Measurements from ENCODE around the gene ATP1A1.

DNA sequence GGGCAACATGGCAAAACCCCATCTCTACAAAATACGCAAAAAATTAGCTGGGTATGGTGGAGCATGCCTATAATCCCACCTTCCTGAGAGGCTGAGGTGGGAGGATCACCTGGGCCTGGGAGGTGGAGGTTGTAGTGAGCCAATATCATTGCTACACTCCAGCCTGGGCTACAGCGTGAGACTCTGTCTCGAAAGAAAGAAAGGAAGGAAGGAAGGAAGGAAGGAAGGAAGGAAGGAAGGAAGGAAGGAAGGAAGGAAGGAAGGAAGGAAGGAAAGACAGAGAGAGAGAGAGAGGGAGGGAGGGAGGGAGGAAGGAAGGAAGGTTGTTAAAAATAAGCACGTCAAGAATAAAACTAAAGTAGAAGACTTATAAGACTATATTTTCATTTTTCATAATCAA lies 17.0 kb upstream of the ATP1A1 start:
- TF ChIP-seq, protein P1, sequence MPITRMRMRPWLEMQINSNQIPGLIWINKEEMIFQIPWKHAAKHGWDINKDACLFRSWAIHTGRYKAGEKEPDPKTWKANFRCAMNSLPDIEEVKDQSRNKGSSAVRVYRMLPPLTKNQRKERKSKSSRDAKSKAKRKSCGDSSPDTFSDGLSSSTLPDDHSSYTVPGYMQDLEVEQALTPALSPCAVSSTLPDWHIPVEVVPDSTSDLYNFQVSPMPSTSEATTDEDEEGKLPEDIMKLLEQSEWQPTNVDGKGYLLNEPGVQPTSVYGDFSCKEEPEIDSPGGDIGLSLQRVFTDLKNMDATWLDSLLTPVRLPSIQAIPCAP (CRISPR knock-in tag; IDR thresholded peaks at IDR 0.05), result no peak
- TF ChIP-seq, protein P2, sequence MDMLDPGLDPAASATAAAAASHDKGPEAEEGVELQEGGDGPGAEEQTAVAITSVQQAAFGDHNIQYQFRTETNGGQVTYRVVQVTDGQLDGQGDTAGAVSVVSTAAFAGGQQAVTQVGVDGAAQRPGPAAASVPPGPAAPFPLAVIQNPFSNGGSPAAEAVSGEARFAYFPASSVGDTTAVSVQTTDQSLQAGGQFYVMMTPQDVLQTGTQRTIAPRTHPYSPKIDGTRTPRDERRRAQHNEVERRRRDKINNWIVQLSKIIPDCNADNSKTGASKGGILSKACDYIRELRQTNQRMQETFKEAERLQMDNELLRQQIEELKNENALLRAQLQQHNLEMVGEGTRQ (CRISPR knock-in tag; IDR thresholded peaks at IDR 0.05), result no peak
- TF ChIP-seq, protein P3, sequence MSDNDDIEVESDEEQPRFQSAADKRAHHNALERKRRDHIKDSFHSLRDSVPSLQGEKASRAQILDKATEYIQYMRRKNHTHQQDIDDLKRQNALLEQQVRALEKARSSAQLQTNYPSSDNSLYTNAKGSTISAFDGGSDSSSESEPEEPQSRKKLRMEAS (CRISPR knock-in tag; IDR thresholded peaks at IDR 0.05), result no peak
- TF ChIP-seq, protein P4, sequence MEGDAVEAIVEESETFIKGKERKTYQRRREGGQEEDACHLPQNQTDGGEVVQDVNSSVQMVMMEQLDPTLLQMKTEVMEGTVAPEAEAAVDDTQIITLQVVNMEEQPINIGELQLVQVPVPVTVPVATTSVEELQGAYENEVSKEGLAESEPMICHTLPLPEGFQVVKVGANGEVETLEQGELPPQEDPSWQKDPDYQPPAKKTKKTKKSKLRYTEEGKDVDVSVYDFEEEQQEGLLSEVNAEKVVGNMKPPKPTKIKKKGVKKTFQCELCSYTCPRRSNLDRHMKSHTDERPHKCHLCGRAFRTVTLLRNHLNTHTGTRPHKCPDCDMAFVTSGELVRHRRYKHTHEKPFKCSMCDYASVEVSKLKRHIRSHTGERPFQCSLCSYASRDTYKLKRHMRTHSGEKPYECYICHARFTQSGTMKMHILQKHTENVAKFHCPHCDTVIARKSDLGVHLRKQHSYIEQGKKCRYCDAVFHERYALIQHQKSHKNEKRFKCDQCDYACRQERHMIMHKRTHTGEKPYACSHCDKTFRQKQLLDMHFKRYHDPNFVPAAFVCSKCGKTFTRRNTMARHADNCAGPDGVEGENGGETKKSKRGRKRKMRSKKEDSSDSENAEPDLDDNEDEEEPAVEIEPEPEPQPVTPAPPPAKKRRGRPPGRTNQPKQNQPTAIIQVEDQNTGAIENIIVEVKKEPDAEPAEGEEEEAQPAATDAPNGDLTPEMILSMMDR (IDR thresholded peaks at IDR 0.05), result no peak
- no peak for TF ChIP-seq NR1H2 (CRISPR knock-in tag; IDR thresholded peaks at IDR 0.05)
- TF ChIP-seq ZNF138 (CRISPR knock-in tag; conservative IDR thresholded peaks at IDR 0.05), result no peak
- TF ChIP-seq, protein P5, sequence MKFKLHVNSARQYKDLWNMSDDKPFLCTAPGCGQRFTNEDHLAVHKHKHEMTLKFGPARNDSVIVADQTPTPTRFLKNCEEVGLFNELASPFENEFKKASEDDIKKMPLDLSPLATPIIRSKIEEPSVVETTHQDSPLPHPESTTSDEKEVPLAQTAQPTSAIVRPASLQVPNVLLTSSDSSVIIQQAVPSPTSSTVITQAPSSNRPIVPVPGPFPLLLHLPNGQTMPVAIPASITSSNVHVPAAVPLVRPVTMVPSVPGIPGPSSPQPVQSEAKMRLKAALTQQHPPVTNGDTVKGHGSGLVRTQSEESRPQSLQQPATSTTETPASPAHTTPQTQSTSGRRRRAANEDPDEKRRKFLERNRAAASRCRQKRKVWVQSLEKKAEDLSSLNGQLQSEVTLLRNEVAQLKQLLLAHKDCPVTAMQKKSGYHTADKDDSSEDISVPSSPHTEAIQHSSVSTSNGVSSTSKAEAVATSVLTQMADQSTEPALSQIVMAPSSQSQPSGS (CRISPR knock-in tag; IDR thresholded peaks at IDR 0.05; ENCODE audit: borderline replicate concordance, low read depth), result no peak
- no peak for TF ChIP-seq ESRRA (CRISPR knock-in tag; IDR thresholded peaks at IDR 0.05; ENCODE audit: borderline replicate concordance)
- TF ChIP-seq FOXP1 (CRISPR knock-in tag; IDR thresholded peaks at IDR 0.05; ENCODE audit: borderline replicate concordance), result no peak
- no peak for TF ChIP-seq KAT7 (CRISPR knock-in tag; IDR thresholded peaks at IDR 0.05; ENCODE audit: borderline replicate concordance)
- TF ChIP-seq, protein P6, sequence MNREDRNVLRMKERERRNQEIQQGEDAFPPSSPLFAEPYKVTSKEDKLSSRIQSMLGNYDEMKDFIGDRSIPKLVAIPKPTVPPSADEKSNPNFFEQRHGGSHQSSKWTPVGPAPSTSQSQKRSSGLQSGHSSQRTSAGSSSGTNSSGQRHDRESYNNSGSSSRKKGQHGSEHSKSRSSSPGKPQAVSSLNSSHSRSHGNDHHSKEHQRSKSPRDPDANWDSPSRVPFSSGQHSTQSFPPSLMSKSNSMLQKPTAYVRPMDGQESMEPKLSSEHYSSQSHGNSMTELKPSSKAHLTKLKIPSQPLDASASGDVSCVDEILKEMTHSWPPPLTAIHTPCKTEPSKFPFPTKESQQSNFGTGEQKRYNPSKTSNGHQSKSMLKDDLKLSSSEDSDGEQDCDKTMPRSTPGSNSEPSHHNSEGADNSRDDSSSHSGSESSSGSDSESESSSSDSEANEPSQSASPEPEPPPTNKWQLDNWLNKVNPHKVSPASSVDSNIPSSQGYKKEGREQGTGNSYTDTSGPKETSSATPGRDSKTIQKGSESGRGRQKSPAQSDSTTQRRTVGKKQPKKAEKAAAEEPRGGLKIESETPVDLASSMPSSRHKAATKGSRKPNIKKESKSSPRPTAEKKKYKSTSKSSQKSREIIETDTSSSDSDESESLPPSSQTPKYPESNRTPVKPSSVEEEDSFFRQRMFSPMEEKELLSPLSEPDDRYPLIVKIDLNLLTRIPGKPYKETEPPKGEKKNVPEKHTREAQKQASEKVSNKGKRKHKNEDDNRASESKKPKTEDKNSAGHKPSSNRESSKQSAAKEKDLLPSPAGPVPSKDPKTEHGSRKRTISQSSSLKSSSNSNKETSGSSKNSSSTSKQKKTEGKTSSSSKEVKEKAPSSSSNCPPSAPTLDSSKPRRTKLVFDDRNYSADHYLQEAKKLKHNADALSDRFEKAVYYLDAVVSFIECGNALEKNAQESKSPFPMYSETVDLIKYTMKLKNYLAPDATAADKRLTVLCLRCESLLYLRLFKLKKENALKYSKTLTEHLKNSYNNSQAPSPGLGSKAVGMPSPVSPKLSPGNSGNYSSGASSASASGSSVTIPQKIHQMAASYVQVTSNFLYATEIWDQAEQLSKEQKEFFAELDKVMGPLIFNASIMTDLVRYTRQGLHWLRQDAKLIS (CRISPR knock-in tag; IDR thresholded peaks at IDR 0.05; ENCODE audit: borderline replicate concordance), result no peak
